Activated T-cell treated with anti-CD3 and anti-CD28 coated beads for 48 hours (primary cell): ENCODE data around the gene NYAP1.

ENCODE experiments used
- DNase-seq: peaks from one replicate; pipeline ENCODE4 v3.0.0-alpha.2; 2020; ENCODE audit warnings: low read depth

The NYAP1 gene

GRCh38 chr7:100457033-100457432, 26.7 kb upstream of the NYAP1 start:
- DNase-seq, result no peak

- DNase-seq, result no peak
Measured at GRCh38 chr7:100464210-100464660, 19.5 kb upstream of the NYAP1 start, which contains the start of gene SPACDR. TSS of gene SPACDR (minus strand) at chr7:100464260. CDS start at chr7:100464025, 235 bp downstream.

- no peak for DNase-seq
Measured at GRCh38 chr7:100464791-100465190, 18.9 kb upstream of the NYAP1 start.

- DNase-seq, result no peak
Measured at GRCh38 chr7:100465299-100465698, 18.4 kb upstream of the NYAP1 start.

GRCh38 chr7:100465702-100466311, 17.9 kb upstream of the NYAP1 start:
- no peak for DNase-seq

GRCh38 chr7:100466653-100467605, 16.8 kb upstream of the NYAP1 start:
- DNase-seq, result no peak

GRCh38 chr7:100467638-100468373, 15.9 kb upstream of the NYAP1 start:
- DNase-seq, result no peak

- DNase-seq, result peak; percentile 76
Measured at GRCh38 chr7:100469227-100470044, 14.3 kb upstream of the NYAP1 start.

- DNase-seq, result no peak
Measured at GRCh38 chr7:100471021-100471420, 12.7 kb upstream of the NYAP1 start.

GRCh38 chr7:100472121-100472851, 11.4 kb upstream of the NYAP1 start:
- DNase-seq, result no peak

- DNase-seq, result no peak
Measured at GRCh38 chr7:100472854-100473499, 10.8 kb upstream of the NYAP1 start.

GRCh38 chr7:100475549-100475948, 8.2 kb upstream of the NYAP1 start:
- no peak for DNase-seq

- no peak for DNase-seq
Measured at GRCh38 chr7:100476101-100476780, 7.5 kb upstream of the NYAP1 start.

- peak; percentile 53 for DNase-seq
Measured at GRCh38 chr7:100476903-100477870, 6.5 kb upstream of the NYAP1 start.

- DNase-seq, result no peak
Measured at GRCh38 chr7:100477871-100478267, 5.9 kb upstream of the NYAP1 start.

GRCh38 chr7:100478958-100479660, 4.6 kb upstream of the NYAP1 start, which contains the start of gene TSC22D4:
TSS of gene TSC22D4 (minus strand) at chr7:100479214. CDS start at chr7:100478038, 1,176 bp downstream.
- DNase-seq, result peak; percentile 86

- DNase-seq, result no peak
Measured at GRCh38 chr7:100481466-100481865, 2.3 kb upstream of the NYAP1 start.

GRCh38 chr7:100482728-100483089, 1.0 kb upstream of the NYAP1 start:
- DNase-seq, result no peak
